ENCODE data around the gene OSBP2. TPM values are rescaled to one million over a fixed set of nuclear protein-coding genes. Genes with fewer than 3 reads are reported as not detected.
A peak's percentile ranks its signal among the peaks of the same experiment; 100 is the strongest.

Gene OSBP2
- total and polyA plus RNA-seq, 2 experiments from 2014 or later, result 2.1 to 2.9 TPM

GRCh38 chr22:30753701-30754100, 59.0 kb downstream of the OSBP2 start (continued):
- TF ChIP-seq CREB1 (CRISPR knock-in tag; IDR thresholded peaks at IDR 0.05; ENCODE audit: low read depth), result no peak
- no peak for TF ChIP-seq EZH2 (IDR thresholded peaks at IDR 0.05; ENCODE audit: low read depth, unreplicated experiment)
- TF ChIP-seq NANOG (IDR thresholded peaks at IDR 0.05; ENCODE audit: borderline replicate concordance), result no peak

- Histone ChIP-seq H3K36me3 (ENCODE audit: insufficient read depth) (no peaks in the 10 kb centered on the region), H4K20me1 (replicated peaks; ENCODE audit: insufficient read depth) (no peaks in the 10 kb centered on the region), H2AFZ (no peak overlapping the region), H3K27ac (ENCODE audit: low read depth) (no peak overlapping the region), H3K79me2 (replicated peaks; ENCODE audit: insufficient read depth) (no peaks in the 10 kb centered on the region), H3K4me3 (no peak overlapping the region), H3K4me1 (ENCODE audit: insufficient read depth) (no peaks in the 10 kb centered on the region; the same call in 1 of the 2 replicates), H3K27me3 (ENCODE audit: insufficient read depth) (no peaks in the 10 kb centered on the region), H3K9me2 (ENCODE audit: insufficient read depth) (no peaks in the 10 kb centered on the region), H3K4me2 (no peak overlapping the region), H3F3A (replicated peaks; ENCODE audit: low read depth) (no peaks in the 10 kb centered on the region)
- Mint-ChIP-seq H3K4me3 (no peak overlapping the region), H3K36me3 (ENCODE audit: low read depth) (peaks cover 9% of the 10 kb centered on the region), H3K27me3 (ENCODE audit: insufficient read depth, low read depth, poor library complexity) (no peaks in the 10 kb centered on the region), H3K4me1 (peaks cover 9% of the 10 kb centered on the region; the same call in 2 of the 3 replicates), H3K27ac (no peak overlapping the region), H3K9me3 (peaks cover 18% of the 10 kb centered on the region; the same call in 2 of the 3 replicates)
- TF ChIP-seq EZH2 (IDR thresholded peaks at IDR 0.05; ENCODE audit: low read depth, unreplicated experiment), result no peak
- ATAC-seq (no peak), DNase-seq (ENCODE audit: low spot score) (no peak)
Observed at GRCh38 chr22:30754521-30754920, 59.8 kb downstream of the OSBP2 start.

GRCh38 chr22:30754971-30755758, 60.5 kb downstream of the OSBP2 start:
- Mint-ChIP-seq H3K4me3 (no peak overlapping the region), H3K27ac (0 out of 2 replicates have a peak overlapping the region, but pooled peaks have one; percentile 28), H3K9me3 (peaks cover 18% of the 10 kb centered on the region; the same call in 2 of the 3 replicates), H3K4me1 (peaks cover 6% of the 10 kb centered on the region; the same call in 2 of the 3 replicates), H3K36me3 (ENCODE audit: low read depth) (peaks cover 9% of the 10 kb centered on the region), H3K27me3 (ENCODE audit: insufficient read depth, low read depth, poor library complexity) (no peaks in the 10 kb centered on the region)
- H3K27me3 ChIP-seq (ENCODE audit: insufficient read depth), result no peaks in the 10 kb centered on the region
- no peaks in the 10 kb centered on the region for H3F3A ChIP-seq (replicated peaks; ENCODE audit: low read depth)
- no peak overlapping the region for H3K4me2 ChIP-seq
- no peaks in the 10 kb centered on the region for H3K9me2 ChIP-seq (ENCODE audit: insufficient read depth)
- H3K79me2 ChIP-seq (replicated peaks; ENCODE audit: insufficient read depth), result no peaks in the 10 kb centered on the region
- no peak overlapping the region for H3K4me3 ChIP-seq
- no peak overlapping the region for H3K27ac ChIP-seq (ENCODE audit: low read depth)
- DNase-seq (ENCODE audit: low spot score), result peak; percentile 92
- H3K4me1 ChIP-seq (ENCODE audit: insufficient read depth), result no peaks in the 10 kb centered on the region; the same call in 1 of the 2 replicates
- ATAC-seq, result peak; percentile 96
- H3K36me3 ChIP-seq (ENCODE audit: insufficient read depth), result no peaks in the 10 kb centered on the region
- H4K20me1 ChIP-seq (replicated peaks; ENCODE audit: insufficient read depth), result no peaks in the 10 kb centered on the region
- TF ChIP-seq ETS1 (IDR thresholded peaks at IDR 0.05) (no peak), CTCF (conservative IDR thresholded peaks at IDR 0.05; ENCODE audit: low read depth in 2 of 2) (peak; percentile 73 to 92)
- H2AFZ ChIP-seq, result no peak overlapping the region
